ENCODE results near the gene SLC46A2. TPM values are rescaled to one million over a fixed set of nuclear protein-coding genes. Genes with fewer than 3 reads are reported as not detected.

SLC46A2 gene
- total and polyA plus RNA-seq, 9 of the 15 experiments (the other 6 are each of a cell fraction or from before 2014, with no cell fraction given) = not detected

DNA sequence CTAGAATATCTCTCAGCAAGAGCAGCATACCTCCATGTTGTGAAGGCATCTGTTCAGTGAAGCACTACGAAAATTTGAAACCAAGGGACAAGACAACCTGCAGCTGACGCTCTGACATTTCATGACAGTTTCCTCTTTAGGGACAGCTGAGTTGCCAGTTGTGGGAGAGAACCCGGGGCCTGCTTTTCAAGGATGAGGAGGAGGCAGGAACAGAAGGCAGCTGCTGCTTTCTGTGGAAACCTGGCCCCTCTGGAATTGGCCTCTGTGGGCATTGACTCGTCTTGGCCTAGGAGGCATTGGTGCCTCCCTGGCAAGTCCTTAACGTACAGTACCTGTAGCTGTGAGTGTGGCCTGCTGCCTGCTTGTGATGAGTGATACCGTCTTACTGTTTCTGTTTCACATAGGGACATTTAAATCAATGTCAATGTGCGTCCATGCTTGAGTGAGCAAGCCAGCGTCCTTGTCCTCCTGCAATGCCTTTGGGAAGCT, 21.6 kb downstream of the SLC46A2 start:
- no peak for ATAC-seq
- ChIA-PET POLR2A (interaction anchor here (0.6 kb wide), 1 partner anchor 18 kb away, joined by 3 read pairs; no protein-coding TSS in a partner anchor), CTCF (ENCODE audit: low intra/inter-chr PET ratio) (no interaction called here)
- no peaks in the 10 kb centered on the region for H3K27me3 ChIP-seq (ENCODE audit: control insufficient read depth in 2 of 2, insufficient read depth in 2 of 2, low read length in 2 of 2)
- BruUV-seq (replicated peaks) = no TSS peak
- DNase-seq (ENCODE audit: extremely low read depth in 1 of 4, low spot score in 3 of 4) = no peak
- intact Hi-C loops (cut with micrococcal nuclease) (no loop called here), in situ Hi-C loops (cut with MboI) (no loop called here)
- WGBS (ENCODE audit: insufficient coverage, low coverage, missing lambda C conversion rate) = 51% methylated on average over 8 of the region's 8 CpGs
- H3K9me3 ChIP-seq (replicated peaks; ENCODE audit: control insufficient read depth, insufficient read depth, low read depth, low read length) = no peaks in the 10 kb centered on the region
- H3K36me3 ChIP-seq (ENCODE audit: control insufficient read depth, insufficient read depth, low read length) = no peaks in the 10 kb centered on the region
- no peaks in the 10 kb centered on the region for H4K20me1 ChIP-seq (replicated peaks; ENCODE audit: control insufficient read depth, insufficient read depth, low read length)
- H3K27ac ChIP-seq (ENCODE audit: extremely low read depth, low read depth, low read length) = no peak overlapping the region
- H3K79me2 ChIP-seq (ENCODE audit: control insufficient read depth, insufficient read depth, low read length) = no peaks in the 10 kb centered on the region
- H3K9me1 ChIP-seq (ENCODE audit: control insufficient read depth, insufficient read depth, low read length) = no peaks in the 10 kb centered on the region
- peaks cover 4 to 6% of the 10 kb centered on the region in 2 experiments; a peak in 2 of 5 replicates for H3K4me1 ChIP-seq (replicated peaks in 1 of 2; ENCODE audit: control insufficient read depth in 2 of 2, insufficient read depth in 2 of 2, low read length in 2 of 2)
- no peak overlapping the region for H3K9ac ChIP-seq (ENCODE audit: insufficient read depth in 1 of 2, low read depth in 2 of 2, low read length in 2 of 2)
- H3K4me3 ChIP-seq = no peak overlapping the region
- no peak for FAIRE-seq
- no peak overlapping the region for H3K4me2 ChIP-seq (ENCODE audit: insufficient read depth, low read length)
- no peak overlapping the region for H2AFZ ChIP-seq (ENCODE audit: low read depth, low read length)
- no peak for TF ChIP-seq TCF3 (CRISPR knock-in tag; IDR thresholded peaks at IDR 0.05)
- no peak for TF ChIP-seq NFATC3 (IDR thresholded peaks at IDR 0.05)
- no peak for TF ChIP-seq SP2 (IDR thresholded peaks at IDR 0.05; ENCODE audit: extremely low read depth, low read depth, low read length, poor library complexity, severe bottlenecking)
- no peak for TF ChIP-seq MCM7 (IDR thresholded peaks at IDR 0.05)
- no peak for TF ChIP-seq TRIM24 (IDR thresholded peaks at IDR 0.05)
- no peak for TF ChIP-seq CREBBP (IDR thresholded peaks at IDR 0.05; ENCODE audit: low read depth, low read length)
- TF ChIP-seq, protein P1, sequence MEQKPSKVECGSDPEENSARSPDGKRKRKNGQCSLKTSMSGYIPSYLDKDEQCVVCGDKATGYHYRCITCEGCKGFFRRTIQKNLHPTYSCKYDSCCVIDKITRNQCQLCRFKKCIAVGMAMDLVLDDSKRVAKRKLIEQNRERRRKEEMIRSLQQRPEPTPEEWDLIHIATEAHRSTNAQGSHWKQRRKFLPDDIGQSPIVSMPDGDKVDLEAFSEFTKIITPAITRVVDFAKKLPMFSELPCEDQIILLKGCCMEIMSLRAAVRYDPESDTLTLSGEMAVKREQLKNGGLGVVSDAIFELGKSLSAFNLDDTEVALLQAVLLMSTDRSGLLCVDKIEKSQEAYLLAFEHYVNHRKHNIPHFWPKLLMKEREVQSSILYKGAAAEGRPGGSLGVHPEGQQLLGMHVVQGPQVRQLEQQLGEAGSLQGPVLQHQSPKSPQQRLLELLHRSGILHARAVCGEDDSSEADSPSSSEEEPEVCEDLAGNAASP (IDR thresholded peaks at IDR 0.05) = no peak
- no peak for TF ChIP-seq ASH1L (IDR thresholded peaks at IDR 0.05; ENCODE audit: borderline replicate concordance, low read depth, partially characterized antibody)
- TF ChIP-seq ZNF232 (CRISPR knock-in tag; IDR thresholded peaks at IDR 0.05) = no peak
- TF ChIP-seq SNIP1 (IDR thresholded peaks at IDR 0.05; ENCODE audit: low read depth) = no peak
- no peak for TF ChIP-seq NFIC (IDR thresholded peaks at IDR 0.05)
- TF ChIP-seq TRIM28 (IDR thresholded peaks at IDR 0.05) = no peak
- no peak for TF ChIP-seq ZC3H11A (IDR thresholded peaks at IDR 0.05; ENCODE audit: low read depth, low read length)
- no peak for TF ChIP-seq ZNF76 (CRISPR knock-in tag; IDR thresholded peaks at IDR 0.05; ENCODE audit: borderline replicate concordance)
- no peak for TF ChIP-seq ZNF717 (CRISPR knock-in tag; IDR thresholded peaks at IDR 0.05)
